Karpas-422 (cell line): Measurements from ENCODE around the gene HCFC1. TPM values are rescaled to one million over a fixed set of nuclear protein-coding genes. Genes with fewer than 3 reads are reported as not detected.
A peak's percentile ranks its signal among the peaks of the same experiment; 100 is the strongest.

ENCODE experiments used
- DNase-seq: peaks from one replicate; pipeline ENCODE4 v3.0.0-alpha.2; 2015
- H2AFZ ChIP-seq: fragments of 200-600 bp; sonication (generic); 2 replicates; pipeline ENCODE4 v1.6.1; 2014; ENCODE audit warnings: antibody characterized with exemption, low read length, mixed read lengths
- H3K27ac ChIP-seq: fragments of 200-600 bp; sonication (generic); 2 replicates; pipeline ENCODE4 v1.5.1; 2014; ENCODE audit warnings: mild to moderate bottlenecking, low read length, moderate library complexity
- H3K27me3 ChIP-seq: fragments of 200-600 bp; sonication (generic); 2 replicates; pipeline ENCODE4 v1.6.1; 2014; ENCODE audit warnings: low read length, mixed read lengths
- H3K36me3 ChIP-seq: fragments of 200-600 bp; sonication (generic); 2 replicates; pipeline ENCODE4 v1.6.1; 2014; ENCODE audit warnings: low read length, mixed read lengths; ENCODE audit not compliant: insufficient read depth
- H3K4me1 ChIP-seq: fragments of 200-600 bp; sonication (generic); 2 replicates; pipeline ENCODE4 v1.6.1; 2014; ENCODE audit warnings: mild to moderate bottlenecking, low read length, mixed read lengths
- H3K4me2 ChIP-seq: fragments of 200-600 bp; sonication (generic); 2 replicates; pipeline ENCODE4 v1.6.1; 2014; ENCODE audit warnings: low read length, low read depth, mild to moderate bottlenecking; ENCODE audit not compliant: poor library complexity, severe bottlenecking
- H3K4me3 ChIP-seq: fragments of 200-600 bp; sonication (generic); 2 replicates; pipeline ENCODE4 v1.5.1; 2014; ENCODE audit warnings: mild to moderate bottlenecking, antibody characterized with exemption, low read length, mixed read lengths
- H3K79me2 ChIP-seq: fragments of 200-600 bp; sonication (generic); 2 replicates; pipeline ENCODE4 v1.6.1; 2014; ENCODE audit warnings: mild to moderate bottlenecking, low read length, mixed read lengths
- H3K9ac ChIP-seq: fragments of 200-600 bp; sonication (generic); 2 replicates; pipeline ENCODE4 v1.6.0; 2014; ENCODE audit warnings: low read length
- H3K9me2 ChIP-seq: fragments of 200-600 bp; sonication (generic), shearing (Covaris generic); replicated peaks from 2 replicates; pipeline ENCODE4 v1.6.0; 2014; ENCODE audit warnings: mild to moderate bottlenecking, low read length, moderate library complexity; ENCODE audit not compliant: insufficient read depth
- H3K9me3 ChIP-seq: fragments of 300-700, 200-600 bp; sonication (generic); 2 replicates; pipeline ENCODE4 v1.6.1; 2014; ENCODE audit warnings: low read length, mixed read lengths
- H4K20me1 ChIP-seq: fragments of 200-600 bp; sonication (generic); 2 replicates; pipeline ENCODE4 v1.6.1; 2014; ENCODE audit warnings: mild to moderate bottlenecking, antibody characterized with exemption, low read length, low read depth; ENCODE audit not compliant: insufficient read depth
- total RNA-seq: library from RNA; depleted of rRNA; stranded (reverse); fragments of >200 nt; shearing (Covaris generic); gene quantifications from 2 replicates; pipeline ENCODE4 v1.2.3, GENCODE V29; 2014; ENCODE audit warnings: low replicate concordance

The HCFC1 gene
- total RNA-seq, 1 experiment from 2014 or later: 16.8 TPM

DNA sequence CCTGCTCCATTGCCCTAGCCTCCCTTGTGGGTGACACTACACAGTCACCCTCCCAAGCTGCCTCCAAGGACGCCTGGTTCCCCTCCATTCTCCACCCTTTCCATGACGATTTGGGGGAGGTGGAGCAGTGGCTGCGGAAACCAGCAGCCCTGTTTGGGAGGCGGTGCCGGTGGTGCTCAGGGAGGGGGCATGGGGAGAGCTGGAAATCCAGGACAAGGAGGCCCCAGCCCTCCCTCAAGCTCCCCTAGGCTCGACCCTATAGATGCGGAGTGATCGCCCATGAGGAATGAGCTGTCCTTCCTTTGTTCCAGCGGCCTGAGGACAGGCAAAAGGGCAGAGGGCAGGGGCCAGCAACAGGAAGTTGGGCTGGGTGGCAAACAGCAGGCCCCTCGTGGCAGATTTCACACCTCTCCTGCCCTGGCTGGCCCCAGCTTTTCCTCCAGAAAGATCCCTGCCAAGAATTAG is 23.6 kb downstream of the HCFC1 start:
- Histone ChIP-seq H4K20me1 (0 out of 2 replicates have a peak, but pooled peaks cover 4% of the 10 kb centered on the region), H3K36me3 (peaks cover 8% of the 10 kb centered on the region), H3K9me2 (no peaks in the 10 kb centered on the region), H3K4me1 (no peaks in the 10 kb centered on the region), H3K27me3 (no peaks in the 10 kb centered on the region), H3K9ac (no peak overlapping the region), H3K27ac (no peak overlapping the region), H3K4me3 (no peak overlapping the region), H3K79me2 (no peaks in the 10 kb centered on the region), H2AFZ (no peak overlapping the region), H3K4me2 (no peak overlapping the region), H3K9me3 (no peaks in the 10 kb centered on the region)
- DNase-seq: no peak

DNA sequence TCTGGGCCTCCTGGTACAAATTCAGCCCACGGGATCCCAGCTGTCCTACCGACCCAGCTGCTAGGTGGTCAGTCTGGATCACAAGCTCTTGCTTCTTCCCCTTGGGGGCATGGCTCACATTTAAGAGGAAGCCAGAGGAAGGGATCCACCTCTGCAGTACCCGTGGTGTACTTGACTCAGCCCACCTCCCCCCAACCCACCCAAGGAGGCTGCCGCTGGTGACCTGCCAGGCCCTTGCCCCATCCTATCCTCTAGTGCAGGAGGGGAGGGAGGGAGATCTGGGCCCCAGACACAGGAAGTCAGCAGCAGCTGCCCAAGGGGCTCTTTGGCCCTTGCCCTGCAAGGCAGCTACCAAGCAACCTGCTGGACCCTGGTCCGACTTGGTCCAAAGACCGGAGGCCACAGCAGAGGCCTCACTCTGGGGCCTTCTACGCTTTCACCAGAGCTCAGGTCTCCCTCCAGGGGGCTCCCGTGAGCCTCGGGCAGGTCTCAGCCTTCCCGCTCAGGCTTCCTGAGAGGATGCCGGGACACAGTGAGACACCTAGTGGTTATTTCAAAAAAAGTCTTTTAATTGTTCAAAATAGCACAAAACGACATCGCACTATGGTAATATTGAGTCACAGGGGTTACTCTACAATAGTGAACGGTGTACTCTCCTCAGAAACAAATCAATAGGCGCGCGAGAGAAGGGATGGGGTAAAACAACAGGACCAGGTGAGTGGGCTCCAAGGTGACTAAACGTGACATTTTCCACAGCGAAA is 24.4 kb downstream of the HCFC1 start:
- no peaks in the 10 kb centered on the region for H3K79me2 ChIP-seq
- H3K36me3 ChIP-seq: no peaks in the 10 kb centered on the region
- peak; percentile 95 for DNase-seq
- H2AFZ ChIP-seq: no peak overlapping the region
- no peaks in the 10 kb centered on the region for H3K27me3 ChIP-seq
- H4K20me1 ChIP-seq: no peaks in the 10 kb centered on the region
- no peak overlapping the region for H3K27ac ChIP-seq
- H3K9me3 ChIP-seq: no peaks in the 10 kb centered on the region
- peak overlapping the region; percentile 37 for H3K9ac ChIP-seq
- H3K9me2 ChIP-seq: no peaks in the 10 kb centered on the region
- no peak overlapping the region for H3K4me2 ChIP-seq
- no peak overlapping the region for H3K4me3 ChIP-seq
- no peaks in the 10 kb centered on the region for H3K4me1 ChIP-seq

DNA sequence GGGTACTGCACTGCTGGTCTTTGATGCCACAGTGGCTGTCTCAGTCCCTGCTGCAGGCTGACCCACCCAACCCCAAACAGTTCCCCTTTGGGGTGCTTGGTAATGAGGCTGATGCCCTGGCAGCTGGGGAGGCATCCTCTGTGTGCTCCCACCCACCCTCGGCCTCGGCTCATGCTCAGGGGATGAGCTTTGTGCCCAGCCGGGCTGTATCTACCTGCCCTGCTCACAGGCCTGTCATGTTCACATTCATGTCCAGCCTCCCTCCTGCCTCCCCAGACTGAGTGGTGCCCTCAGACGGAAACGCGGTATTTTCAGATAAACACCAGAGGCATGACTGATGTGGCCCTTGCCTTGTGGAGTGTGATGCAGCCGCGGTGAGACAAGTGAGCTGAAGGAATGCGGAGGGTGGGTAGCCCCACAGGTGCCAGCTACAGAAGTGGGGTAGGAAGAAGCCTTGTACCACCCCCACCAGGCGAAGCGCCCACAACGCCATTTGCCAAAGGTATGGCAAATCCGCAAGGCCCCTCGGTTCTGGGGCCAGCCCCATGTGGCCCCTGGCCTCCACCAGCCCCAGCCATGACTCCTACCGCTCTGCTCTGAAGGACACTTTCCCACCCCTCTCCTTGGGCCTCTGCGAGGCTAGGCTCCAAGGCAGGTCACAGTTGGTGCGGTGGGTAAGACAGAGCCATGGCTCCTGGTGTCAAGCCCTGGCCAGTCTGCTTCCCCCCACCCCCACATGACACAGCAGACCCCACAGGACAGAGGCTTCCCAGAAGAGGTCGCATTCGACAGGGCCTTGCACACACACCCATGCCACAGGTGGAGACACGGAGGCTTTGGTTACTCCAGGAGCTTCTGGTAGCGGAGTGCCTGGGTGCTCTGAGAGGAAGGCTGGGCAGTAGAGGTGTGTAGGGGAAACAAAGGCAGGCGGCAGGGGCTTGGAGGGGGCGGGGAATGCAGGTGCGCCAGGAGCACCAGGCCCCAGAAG is 25.4 kb downstream of the HCFC1 start:
- Histone ChIP-seq H3K27ac (no peak overlapping the region), H3K4me2 (no peak overlapping the region), H3K36me3 (no peaks in the 10 kb centered on the region), H3K9ac (no peak overlapping the region), H2AFZ (no peak overlapping the region), H4K20me1 (no peaks in the 10 kb centered on the region), H3K4me1 (no peaks in the 10 kb centered on the region), H3K9me2 (no peaks in the 10 kb centered on the region), H3K9me3 (no peaks in the 10 kb centered on the region), H3K4me3 (no peak overlapping the region), H3K79me2 (no peaks in the 10 kb centered on the region), H3K27me3 (no peaks in the 10 kb centered on the region)
- DNase-seq: no peak

DNA sequence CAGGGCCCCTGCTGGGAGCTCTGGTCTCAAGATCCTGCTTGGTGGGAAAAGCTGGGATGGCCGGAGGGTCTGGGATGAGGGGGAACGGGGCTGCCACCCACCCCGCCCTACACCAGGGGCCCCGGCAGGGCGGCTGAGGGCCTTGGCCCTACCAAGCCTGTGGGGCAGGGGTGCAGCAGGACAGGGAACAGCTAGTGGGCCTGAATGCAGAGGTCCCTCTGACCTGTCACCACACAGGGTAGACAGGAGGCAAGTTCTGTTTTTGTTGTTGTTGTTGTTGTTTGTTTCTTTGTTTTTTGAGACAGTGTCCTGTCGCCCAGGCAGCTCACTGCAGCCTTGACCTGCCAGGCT is 26.8 kb downstream of the HCFC1 start:
- H3K27ac ChIP-seq: no peak overlapping the region
- H3K9ac ChIP-seq: no peak overlapping the region
- no peaks in the 10 kb centered on the region for H3K4me1 ChIP-seq

DNA sequence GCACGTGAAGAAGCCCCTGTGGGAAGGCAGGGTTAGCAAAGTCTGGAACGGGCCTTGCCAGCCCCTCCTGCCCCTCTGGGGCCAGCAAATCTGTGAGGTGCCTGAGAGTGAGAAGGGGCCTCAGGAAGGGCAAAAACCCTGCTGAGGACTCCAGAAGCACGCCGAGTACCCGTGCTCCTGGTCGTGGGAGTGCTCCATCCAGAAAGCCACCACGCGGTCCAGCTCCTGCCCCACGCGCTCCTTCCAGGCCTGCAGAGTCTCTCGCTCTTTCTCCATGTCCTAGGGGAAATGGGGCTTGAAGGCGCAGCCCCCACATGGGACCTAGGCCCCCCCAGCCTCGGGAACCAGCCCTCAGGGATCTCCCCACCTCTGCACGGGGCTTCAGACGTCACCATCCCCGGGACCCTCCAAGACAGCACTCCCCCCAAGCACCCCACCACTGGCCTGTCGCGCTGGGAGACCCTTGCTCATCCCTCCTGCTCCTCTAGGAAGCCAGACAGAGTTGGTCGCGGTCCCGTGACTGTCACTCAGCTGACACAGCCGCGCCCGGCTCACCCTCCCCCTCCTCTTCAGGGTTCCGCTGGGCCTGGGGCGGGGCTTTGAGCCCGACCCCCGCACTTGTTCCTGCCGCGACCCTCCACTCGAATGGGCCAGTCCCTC is 27.3 kb downstream of the HCFC1 start, which contains the start of gene RENBP:
TSS of gene RENBP (minus strand) at position 504 of the 660 bp plus-strand sequence. CDS start at position 471, 33 bp downstream.
- H3K9ac ChIP-seq: no peak within 1 kb of the TSS
- DNase-seq: no peak
- H3K4me1 ChIP-seq: no peaks in the 10 kb centered on the region
- no peak within 1 kb of the TSS for H2AFZ ChIP-seq
- no peaks in the 10 kb centered on the region for H4K20me1 ChIP-seq
- H3K4me3 ChIP-seq: no peak within 1 kb of the TSS
- H3K27ac ChIP-seq: no peak within 1 kb of the TSS
- H3K4me2 ChIP-seq: no peak within 1 kb of the TSS
- no peaks in the 10 kb centered on the region for H3K36me3 ChIP-seq
- no peaks in the 10 kb centered on the region for H3K79me2 ChIP-seq
- H3K9me3 ChIP-seq: no peaks in the 10 kb centered on the region
- no peaks in the 10 kb centered on the region for H3K9me2 ChIP-seq
- H3K27me3 ChIP-seq: no peaks in the 10 kb centered on the region

More for the DNA sequence above, 26.8 kb downstream of the HCFC1 start:
- H3K4me2 ChIP-seq: no peak overlapping the region
- no peak overlapping the region for H2AFZ ChIP-seq
- H4K20me1 ChIP-seq: no peaks in the 10 kb centered on the region
- no peak overlapping the region for H3K4me3 ChIP-seq
- H3K9me3 ChIP-seq: no peaks in the 10 kb centered on the region
- DNase-seq: no peak
- H3K79me2 ChIP-seq: no peaks in the 10 kb centered on the region
- no peaks in the 10 kb centered on the region for H3K9me2 ChIP-seq
- no peaks in the 10 kb centered on the region for H3K36me3 ChIP-seq
- H3K27me3 ChIP-seq: no peaks in the 10 kb centered on the region

DNA sequence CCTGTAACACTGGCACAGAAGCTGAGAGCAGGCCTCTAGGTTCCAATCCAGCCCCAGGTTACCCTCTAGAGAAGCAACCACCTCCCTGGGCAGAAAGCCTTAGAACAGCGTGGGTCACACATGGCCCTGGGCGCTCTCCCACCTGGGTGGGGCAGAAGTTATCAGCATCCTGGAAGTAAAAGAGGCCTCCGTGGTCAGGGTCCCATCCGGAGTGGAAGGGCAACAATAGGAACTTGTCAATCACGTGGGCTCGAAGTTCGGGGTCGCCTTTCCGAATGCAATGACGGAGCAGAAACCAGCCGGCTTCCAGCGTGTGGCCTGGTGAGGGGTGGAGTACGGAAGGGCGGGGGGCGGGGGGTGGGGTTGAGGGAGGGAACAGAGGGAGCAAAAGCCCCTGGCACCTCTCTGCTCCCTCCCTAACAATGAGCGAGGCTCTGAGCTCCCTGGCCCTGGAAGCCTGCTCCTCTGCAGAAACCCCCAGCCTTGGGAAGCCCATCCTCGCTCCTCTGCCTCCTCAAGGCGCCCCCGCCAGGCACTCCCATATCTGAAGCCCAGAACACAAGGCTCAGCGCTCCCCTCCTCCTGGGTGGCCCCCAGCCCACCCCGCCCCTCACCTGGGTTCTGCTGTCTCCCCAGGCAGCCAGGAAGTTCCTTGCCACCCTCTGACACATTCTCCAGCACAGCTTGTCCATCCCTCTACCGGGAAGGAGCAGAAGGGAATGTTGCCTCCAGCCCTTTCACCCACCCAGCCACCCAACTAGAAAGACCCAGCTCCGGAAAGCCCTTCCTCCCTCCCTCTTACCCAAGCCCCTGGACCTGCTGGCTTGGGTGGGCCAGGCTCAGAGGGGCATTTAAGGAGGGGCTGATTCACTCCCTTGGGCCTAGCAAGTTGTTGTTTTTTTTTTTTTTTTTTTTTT is 30.0 kb downstream of the HCFC1 start:
- no peak overlapping the region for H3K4me2 ChIP-seq
- H3K9me3 ChIP-seq: no peaks in the 10 kb centered on the region
- no peaks in the 10 kb centered on the region for H3K79me2 ChIP-seq
- no peaks in the 10 kb centered on the region for H4K20me1 ChIP-seq
- no peak overlapping the region for H2AFZ ChIP-seq
- H3K27ac ChIP-seq: no peak overlapping the region
- no peaks in the 10 kb centered on the region for H3K27me3 ChIP-seq
- H3K4me3 ChIP-seq: no peak overlapping the region
- DNase-seq: no peak
- no peaks in the 10 kb centered on the region for H3K4me1 ChIP-seq
- H3K9me2 ChIP-seq: no peaks in the 10 kb centered on the region
- no peaks in the 10 kb centered on the region for H3K36me3 ChIP-seq
- H3K9ac ChIP-seq: no peak overlapping the region

DNA sequence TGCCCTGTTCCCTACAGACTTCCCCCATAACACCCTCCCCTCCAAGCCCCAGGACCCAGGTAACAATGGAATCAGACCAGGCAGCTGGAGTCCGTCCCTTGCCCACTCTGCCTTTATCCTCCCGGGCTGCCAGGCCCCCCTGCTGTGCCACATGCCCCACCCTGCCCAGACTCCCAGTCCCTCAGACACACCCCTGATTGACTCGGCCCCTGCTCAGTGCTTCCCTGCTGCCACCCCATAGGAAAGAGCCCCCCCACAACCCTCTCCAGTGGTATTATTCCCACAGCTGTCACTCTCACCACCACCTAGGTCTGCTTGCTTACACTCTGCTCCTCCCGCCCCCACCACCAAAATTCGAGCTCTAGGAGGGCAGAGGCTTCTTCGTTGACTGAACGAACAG is 32.0 kb downstream of the HCFC1 start:
- Histone ChIP-seq H3K27me3 (no peaks in the 10 kb centered on the region), H3K9ac (no peak overlapping the region), H3K9me2 (no peaks in the 10 kb centered on the region), H3K36me3 (no peaks in the 10 kb centered on the region), H3K4me1 (peaks cover 6% of the 10 kb centered on the region), H2AFZ (no peak overlapping the region), H3K79me2 (peaks cover under 1% of the 10 kb centered on the region; the same call in 1 of the 2 replicates), H3K4me2 (no peak overlapping the region), H4K20me1 (no peaks in the 10 kb centered on the region), H3K9me3 (no peaks in the 10 kb centered on the region), H3K27ac (no peak overlapping the region), H3K4me3 (no peak overlapping the region)
- no peak for DNase-seq
